ENCODE data around the gene COL3A1.

The COL3A1 gene

DNA sequence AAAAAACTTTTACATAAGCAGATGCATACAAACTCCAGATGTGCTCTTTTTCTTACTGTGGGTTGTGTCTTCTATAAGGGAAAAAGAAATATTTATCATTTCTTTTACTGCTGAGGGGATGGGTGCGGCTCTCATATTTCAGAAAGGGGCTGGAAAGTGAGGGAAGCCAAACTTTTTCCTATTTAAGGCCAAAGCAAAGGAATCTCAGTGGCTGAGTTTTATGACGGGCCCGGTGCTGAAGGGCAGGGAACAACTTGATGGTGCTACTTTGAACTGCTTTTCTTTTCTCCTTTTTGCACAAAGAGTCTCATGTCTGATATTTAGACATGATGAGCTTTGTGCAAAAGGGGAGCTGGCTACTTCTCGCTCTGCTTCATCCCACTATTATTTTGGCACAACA lies at the start of gene COL3A1:
Gene COL3A1, plus strand, starts transcription at position 210 of the 400 bp plus-strand sequence. Its CDS starts 117 bp downstream, at position 327.
- Histone ChIP-seq H3K36me3 (ENCODE audit: control insufficient read depth, insufficient read depth, low read length) (no peaks in the 10 kb centered on the region), H3K9me3 (ENCODE audit: control insufficient read depth, insufficient read depth, low read length) (no peaks in the 10 kb centered on the region), H3K27ac (ENCODE audit: low read length) (no peak within 1 kb of the TSS), H3K4me3 (ENCODE audit: low read length) (no peak within 1 kb of the TSS), H3K4me1 (ENCODE audit: control insufficient read depth, insufficient read depth, low read length) (no peaks in the 10 kb centered on the region), H3K27me3 (ENCODE audit: control insufficient read depth, insufficient read depth, low read length) (no peaks in the 10 kb centered on the region)
- WGBS (ENCODE audit: insufficient coverage, insufficient read length) = no CpG with 5 or more reads among the region's 4 CpGs
- no peak for DNase-seq (ENCODE audit: low read depth, low spot score)

DNA sequence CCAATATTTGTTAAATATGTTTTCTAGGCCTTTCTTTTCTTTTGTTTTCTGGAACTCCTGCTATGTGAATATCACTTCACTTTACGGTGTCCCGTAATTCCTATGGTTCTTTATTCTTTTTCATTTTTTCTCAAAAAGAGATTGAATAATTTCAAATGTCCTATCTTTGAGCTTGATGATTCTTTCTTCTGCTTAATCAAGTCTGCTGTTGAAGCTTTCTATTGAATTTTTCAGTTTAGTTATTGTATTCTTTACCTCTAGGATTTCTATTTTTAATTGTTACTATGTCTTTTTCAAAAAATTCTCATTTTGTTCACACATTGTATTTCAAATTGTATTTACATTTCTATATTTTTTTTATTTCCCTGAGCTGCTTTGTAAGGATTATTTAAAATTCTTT lies 45.5 kb upstream of the COL3A1 start:
- Histone ChIP-seq H3K27me3 (ENCODE audit: control insufficient read depth, insufficient read depth, low read length) (no peaks in the 10 kb centered on the region), H3K4me3 (ENCODE audit: low read length) (no peak overlapping the region), H3K9me3 (ENCODE audit: control insufficient read depth, insufficient read depth, low read length) (no peaks in the 10 kb centered on the region), H3K36me3 (ENCODE audit: control insufficient read depth, insufficient read depth, low read length) (no peaks in the 10 kb centered on the region), H3K27ac (ENCODE audit: low read length) (no peak overlapping the region), H3K4me1 (ENCODE audit: control insufficient read depth, insufficient read depth, low read length) (no peaks in the 10 kb centered on the region)
- DNase-seq (ENCODE audit: low read depth, low spot score) = no peak
- no CpG with 5 or more reads among the region's 2 CpGs for WGBS (ENCODE audit: insufficient coverage, insufficient read length)

DNA sequence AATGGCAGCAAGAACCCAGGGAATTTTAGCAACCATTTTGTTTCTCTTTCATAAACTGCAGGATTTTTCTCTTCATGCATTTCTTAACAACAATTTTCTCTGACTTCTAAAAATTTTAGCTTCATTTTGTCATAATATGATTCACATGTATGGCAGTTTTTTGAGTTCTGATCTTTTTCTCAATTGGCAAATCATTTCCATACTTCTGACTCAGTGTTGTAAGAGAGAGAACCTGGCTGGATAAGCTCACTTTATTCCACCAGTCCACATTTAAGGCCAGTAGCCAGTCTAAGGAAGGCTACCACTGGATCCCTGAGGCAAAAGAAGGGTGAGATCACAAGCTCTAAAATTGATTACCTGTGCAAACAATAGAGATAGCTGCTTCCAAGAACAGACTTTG lies 42.8 kb upstream of the COL3A1 start:
- no peaks in the 10 kb centered on the region for H3K4me1 ChIP-seq (ENCODE audit: control insufficient read depth, insufficient read depth, low read length)
- H3K27ac ChIP-seq (ENCODE audit: low read length) = no peak overlapping the region
- no peaks in the 10 kb centered on the region for H3K27me3 ChIP-seq (ENCODE audit: control insufficient read depth, insufficient read depth, low read length)
- DNase-seq (ENCODE audit: low read depth, low spot score) = no peak
- no peaks in the 10 kb centered on the region for H3K9me3 ChIP-seq (ENCODE audit: control insufficient read depth, insufficient read depth, low read length)
- no peak overlapping the region for H3K4me3 ChIP-seq (ENCODE audit: low read length)
- no peaks in the 10 kb centered on the region for H3K36me3 ChIP-seq (ENCODE audit: control insufficient read depth, insufficient read depth, low read length)

DNA sequence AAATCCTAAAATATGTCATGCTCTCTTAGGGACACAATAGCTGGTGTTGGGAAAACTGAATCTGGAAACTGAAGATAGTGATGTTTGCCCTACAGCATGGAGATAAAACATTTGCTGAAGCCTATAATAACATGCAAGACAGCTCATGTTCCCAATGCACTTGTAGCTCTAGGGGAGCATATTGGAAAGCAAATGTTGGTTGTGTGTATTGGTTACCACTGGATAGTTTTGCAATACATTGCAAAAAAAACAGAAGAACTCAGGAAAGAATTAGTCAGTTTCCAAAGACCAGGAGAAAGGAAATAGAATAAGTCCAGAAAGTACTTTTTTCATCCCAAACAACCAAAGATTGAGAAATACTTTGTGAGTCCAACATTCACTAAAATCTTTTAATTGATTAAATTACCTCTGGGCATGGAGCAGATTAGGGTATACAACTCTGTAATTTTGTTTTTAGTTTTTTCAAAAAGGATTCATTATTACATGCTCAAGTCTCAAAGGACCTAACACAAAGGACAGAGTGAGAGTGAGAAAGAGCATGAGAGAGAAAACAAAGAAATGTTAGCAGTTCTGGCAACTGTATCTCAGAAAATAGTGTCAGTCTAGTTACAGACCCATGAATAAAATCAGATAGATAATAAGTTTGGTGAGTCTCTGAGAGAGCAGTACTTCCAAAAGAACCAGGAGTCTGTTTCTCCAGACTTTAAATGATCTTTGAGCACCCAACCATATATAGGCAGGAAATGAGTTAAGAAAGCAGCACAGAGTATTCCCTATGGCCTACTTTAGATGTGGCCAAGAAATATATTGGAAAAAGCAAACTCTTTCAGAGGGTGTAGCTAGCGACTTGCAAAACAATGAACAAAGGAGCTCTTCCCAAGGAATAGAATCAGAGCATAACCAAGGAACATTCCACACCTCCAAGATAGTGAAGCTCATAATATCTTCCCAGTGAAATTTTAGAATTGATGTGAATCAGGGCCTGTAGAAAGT lies 36.6 kb upstream of the COL3A1 start:
- Histone ChIP-seq H3K27me3 (ENCODE audit: control insufficient read depth, insufficient read depth, low read length) (no peaks in the 10 kb centered on the region), H3K36me3 (ENCODE audit: control insufficient read depth, insufficient read depth, low read length) (no peaks in the 10 kb centered on the region), H3K4me3 (ENCODE audit: low read length) (no peak overlapping the region), H3K4me1 (ENCODE audit: control insufficient read depth, insufficient read depth, low read length) (no peaks in the 10 kb centered on the region), H3K27ac (ENCODE audit: low read length) (no peak overlapping the region), H3K9me3 (ENCODE audit: control insufficient read depth, insufficient read depth, low read length) (no peaks in the 10 kb centered on the region)
- DNase-seq (ENCODE audit: low read depth, low spot score) = no peak
- WGBS (ENCODE audit: insufficient coverage, insufficient read length) = no CpG with 5 or more reads among the region's 1 CpG

DNA sequence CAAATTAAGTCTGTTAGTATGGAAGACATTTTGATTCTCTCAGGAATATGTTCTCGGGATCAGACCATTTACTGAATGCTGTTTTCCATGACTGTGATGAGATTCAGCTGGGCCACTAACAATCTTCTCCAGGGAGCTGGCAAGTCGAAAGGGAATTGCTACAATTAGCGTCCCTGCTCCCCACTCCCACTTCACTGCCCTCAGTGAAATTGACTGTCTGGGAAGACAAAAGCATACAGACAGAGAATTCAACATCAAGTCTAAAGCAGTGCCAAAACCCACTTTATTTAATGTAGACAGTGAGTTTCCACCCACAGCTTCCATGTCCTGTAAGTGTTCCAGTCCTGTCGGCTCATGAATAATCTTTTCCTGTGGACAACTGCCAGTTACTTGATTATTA lies 34.0 kb upstream of the COL3A1 start:
- H3K9me3 ChIP-seq (ENCODE audit: control insufficient read depth, insufficient read depth, low read length) = no peaks in the 10 kb centered on the region
- no peak overlapping the region for H3K4me3 ChIP-seq (ENCODE audit: low read length)
- no peaks in the 10 kb centered on the region for H3K4me1 ChIP-seq (ENCODE audit: control insufficient read depth, insufficient read depth, low read length)
- WGBS (ENCODE audit: insufficient coverage, insufficient read length) = no CpG with 5 or more reads among the region's 4 CpGs
- no peaks in the 10 kb centered on the region for H3K27me3 ChIP-seq (ENCODE audit: control insufficient read depth, insufficient read depth, low read length)
- H3K36me3 ChIP-seq (ENCODE audit: control insufficient read depth, insufficient read depth, low read length) = no peaks in the 10 kb centered on the region
- no peak for DNase-seq (ENCODE audit: low read depth, low spot score)
- H3K27ac ChIP-seq (ENCODE audit: low read length) = no peak overlapping the region

DNA sequence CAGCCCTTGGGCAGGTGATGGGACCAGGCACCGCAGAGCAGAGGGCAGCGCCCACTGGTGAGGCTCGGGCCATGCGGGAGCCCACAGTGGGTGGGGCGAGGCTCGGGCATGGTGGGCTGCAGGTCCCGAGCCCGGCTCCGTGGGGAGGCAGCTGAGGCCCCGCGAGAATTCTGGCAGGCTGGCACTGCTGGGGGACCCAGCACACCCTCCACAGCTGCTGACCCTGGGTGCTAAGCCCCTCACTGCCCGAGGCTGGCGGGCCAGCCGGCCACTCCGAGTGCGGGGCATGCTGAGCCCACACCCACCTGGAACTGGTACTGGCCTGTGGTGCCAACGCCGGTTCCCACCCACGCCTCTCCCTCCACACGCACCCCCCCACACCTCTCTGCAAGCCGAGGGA lies 29.7 kb upstream of the COL3A1 start:
- WGBS (ENCODE audit: insufficient coverage, insufficient read length) = no CpG with 5 or more reads among the region's 21 CpGs
- no peaks in the 10 kb centered on the region for H3K27me3 ChIP-seq (ENCODE audit: control insufficient read depth, insufficient read depth, low read length)
- H3K4me1 ChIP-seq (ENCODE audit: control insufficient read depth, insufficient read depth, low read length) = no peaks in the 10 kb centered on the region
- DNase-seq (ENCODE audit: low read depth, low spot score) = no peak
- no peak overlapping the region for H3K4me3 ChIP-seq (ENCODE audit: low read length)
- no peaks in the 10 kb centered on the region for H3K36me3 ChIP-seq (ENCODE audit: control insufficient read depth, insufficient read depth, low read length)
- H3K27ac ChIP-seq (ENCODE audit: low read length) = no peak overlapping the region
- H3K9me3 ChIP-seq (ENCODE audit: control insufficient read depth, insufficient read depth, low read length) = no peaks in the 10 kb centered on the region

DNA sequence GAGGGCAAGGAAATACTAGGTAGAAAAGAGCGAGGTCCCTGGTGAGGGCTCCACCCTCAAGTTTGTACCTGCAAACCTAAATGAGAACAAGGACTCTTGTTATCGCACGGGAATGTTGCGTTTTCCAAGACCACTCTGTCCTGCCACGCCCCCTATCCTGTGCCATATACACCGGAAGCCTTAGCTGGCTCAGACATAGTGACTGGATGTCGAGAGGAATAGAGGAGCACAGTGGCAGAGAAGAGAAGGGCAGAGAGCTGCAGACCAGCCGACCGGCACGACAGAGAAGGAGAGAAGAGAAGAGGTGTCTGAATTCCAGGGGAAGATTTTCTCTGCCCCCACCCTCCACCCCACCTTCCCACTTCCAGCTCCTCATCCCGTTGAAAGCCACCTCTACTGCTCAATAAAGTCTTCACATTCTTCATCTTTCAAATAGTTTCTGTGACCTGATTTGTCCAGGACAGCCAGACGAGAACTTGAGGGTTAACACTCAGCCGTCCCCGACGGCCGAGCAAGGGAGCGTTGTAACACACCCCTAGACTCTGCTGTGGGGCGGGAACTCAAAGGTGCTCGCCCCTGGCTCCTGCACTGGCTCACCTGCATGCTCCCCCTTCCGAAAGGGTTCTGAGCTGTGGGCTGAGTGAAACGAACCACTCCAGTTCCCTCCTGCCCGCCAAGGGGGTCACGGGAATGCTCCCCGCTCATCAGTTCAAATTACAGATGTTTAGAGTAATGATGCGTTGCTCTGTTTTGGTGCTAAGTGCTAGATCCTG lies 24.9 kb upstream of the COL3A1 start:
- WGBS (ENCODE audit: insufficient coverage, insufficient read length) = no CpG with 5 or more reads among the region's 25 CpGs
- Histone ChIP-seq H3K27me3 (ENCODE audit: control insufficient read depth, insufficient read depth, low read length) (no peaks in the 10 kb centered on the region), H3K4me1 (ENCODE audit: control insufficient read depth, insufficient read depth, low read length) (no peaks in the 10 kb centered on the region), H3K36me3 (ENCODE audit: control insufficient read depth, insufficient read depth, low read length) (no peaks in the 10 kb centered on the region), H3K27ac (ENCODE audit: low read length) (no peak overlapping the region), H3K4me3 (ENCODE audit: low read length) (no peak overlapping the region), H3K9me3 (ENCODE audit: control insufficient read depth, insufficient read depth, low read length) (no peaks in the 10 kb centered on the region)
- no peak for DNase-seq (ENCODE audit: low read depth, low spot score)

DNA sequence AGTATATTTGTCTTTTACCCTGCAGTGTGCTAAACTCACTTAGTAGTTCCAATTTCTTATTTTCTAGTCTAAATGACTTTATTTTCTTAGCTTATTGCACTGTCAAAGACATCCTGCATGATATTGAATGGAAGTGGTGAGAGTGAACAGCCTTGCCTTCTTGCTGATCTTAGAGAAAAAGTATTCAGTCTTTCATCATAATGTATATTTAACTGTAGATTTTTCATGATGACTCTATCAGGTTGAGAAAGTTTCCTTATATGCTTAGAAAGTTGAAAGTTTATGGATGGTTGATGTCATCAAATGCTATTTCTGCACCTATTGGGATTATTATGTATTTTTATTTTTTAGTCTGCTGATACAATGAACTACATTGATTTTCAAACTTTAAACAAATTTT lies 21.3 kb upstream of the COL3A1 start:
- H3K4me1 ChIP-seq (ENCODE audit: control insufficient read depth, insufficient read depth, low read length) = no peaks in the 10 kb centered on the region
- no peak overlapping the region for H3K27ac ChIP-seq (ENCODE audit: low read length)
- no peak overlapping the region for H3K4me3 ChIP-seq (ENCODE audit: low read length)
- DNase-seq (ENCODE audit: low read depth, low spot score) = no peak
- H3K27me3 ChIP-seq (ENCODE audit: control insufficient read depth, insufficient read depth, low read length) = no peaks in the 10 kb centered on the region
- H3K36me3 ChIP-seq (ENCODE audit: control insufficient read depth, insufficient read depth, low read length) = no peaks in the 10 kb centered on the region
- no peaks in the 10 kb centered on the region for H3K9me3 ChIP-seq (ENCODE audit: control insufficient read depth, insufficient read depth, low read length)

DNA sequence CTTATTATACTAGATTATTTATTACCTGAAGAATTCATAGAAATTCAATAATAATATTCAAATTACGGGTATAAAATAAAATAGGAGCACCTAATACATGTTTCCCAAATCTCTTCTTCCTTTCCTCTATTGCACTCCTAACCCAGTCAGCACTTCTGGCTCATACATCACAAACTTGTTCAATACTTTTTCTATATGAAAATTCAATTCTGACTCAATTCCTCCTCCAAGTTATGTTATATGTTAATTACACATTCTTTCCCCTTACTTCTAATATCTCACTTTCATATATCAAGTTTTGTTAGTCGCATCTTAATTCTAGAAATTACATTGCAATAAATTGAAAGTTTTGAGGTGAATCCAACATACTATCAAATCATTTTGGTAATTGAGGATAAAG lies 17.9 kb upstream of the COL3A1 start:
- Histone ChIP-seq H3K36me3 (ENCODE audit: control insufficient read depth, insufficient read depth, low read length) (no peaks in the 10 kb centered on the region), H3K9me3 (ENCODE audit: control insufficient read depth, insufficient read depth, low read length) (no peaks in the 10 kb centered on the region), H3K27ac (ENCODE audit: low read length) (no peak overlapping the region), H3K4me1 (ENCODE audit: control insufficient read depth, insufficient read depth, low read length) (no peaks in the 10 kb centered on the region), H3K27me3 (ENCODE audit: control insufficient read depth, insufficient read depth, low read length) (no peaks in the 10 kb centered on the region), H3K4me3 (ENCODE audit: low read length) (no peak overlapping the region)
- DNase-seq (ENCODE audit: low read depth, low spot score) = no peak
- 100% methylated on average over 1 of the region's 2 CpGs for WGBS (ENCODE audit: insufficient coverage, insufficient read length)

DNA sequence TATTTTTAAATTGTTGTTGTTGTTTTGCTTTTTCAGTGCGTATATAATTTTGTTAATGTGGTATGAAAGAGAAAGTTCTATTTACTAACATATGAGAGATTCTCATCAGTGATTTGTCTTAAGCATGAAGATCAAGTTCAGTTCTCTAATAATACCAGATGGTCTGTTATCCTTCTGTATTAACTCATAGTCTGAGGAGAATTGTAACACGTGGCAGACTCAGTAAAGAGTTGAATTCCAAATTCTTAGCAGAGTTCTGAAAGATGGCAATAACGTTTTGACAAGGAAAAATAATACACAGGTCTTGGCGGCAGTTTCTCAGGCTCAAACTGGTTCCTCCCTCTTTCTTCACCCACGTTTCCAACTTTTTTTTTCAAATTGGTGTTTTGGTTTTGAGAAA lies 17.2 kb upstream of the COL3A1 start:
- Histone ChIP-seq H3K27me3 (ENCODE audit: control insufficient read depth, insufficient read depth, low read length) (no peaks in the 10 kb centered on the region), H3K4me1 (ENCODE audit: control insufficient read depth, insufficient read depth, low read length) (no peaks in the 10 kb centered on the region), H3K36me3 (ENCODE audit: control insufficient read depth, insufficient read depth, low read length) (no peaks in the 10 kb centered on the region), H3K9me3 (ENCODE audit: control insufficient read depth, insufficient read depth, low read length) (no peaks in the 10 kb centered on the region), H3K27ac (ENCODE audit: low read length) (no peak overlapping the region), H3K4me3 (ENCODE audit: low read length) (no peak overlapping the region)
- 100% methylated on average over 1 of the region's 5 CpGs for WGBS (ENCODE audit: insufficient coverage, insufficient read length)
- DNase-seq (ENCODE audit: low read depth, low spot score) = no peak

All from iPS DF 6.9 (cell line).